Putamen (tissue), 1 donor: ENCODE measurements around the gene EEF1AKMT2.
"Not testable (repeated sequence)": the region's sequence is repeated elsewhere in the genome, so short reads cannot be mapped to it uniquely, and the experiment has no call there.

Experiments
- DNase-seq: peaks from one replicate; pipeline ENCODE4 v3.0.0-alpha.2; 2016; ENCODE audit warnings: low spot score

EEF1AKMT2 gene

GRCh38 chr10:124755581-124755980, 36.1 kb downstream of the EEF1AKMT2 start:
- DNase-seq, result peak; percentile 66

GRCh38 chr10:124754227-124754626, 37.5 kb downstream of the EEF1AKMT2 start:
- DNase-seq, result no peak

- no peak for DNase-seq
These were observed 42.6 kb downstream of the EEF1AKMT2 start for GRCh38 chr10:124748953-124749645.

GRCh38 chr10:124748166-124748565, 43.5 kb downstream of the EEF1AKMT2 start:
- DNase-seq, result no peak

- DNase-seq, result no peak
These were observed 43.9 kb downstream of the EEF1AKMT2 start for GRCh38 chr10:124747745-124748144.

- DNase-seq, result no peak
These were observed 44.7 kb downstream of the EEF1AKMT2 start for GRCh38 chr10:124746992-124747391.

GRCh38 chr10:124746447-124746846, 45.2 kb downstream of the EEF1AKMT2 start:
- DNase-seq, result not testable (repeated sequence)

GRCh38 chr10:124745673-124746072, 46.0 kb downstream of the EEF1AKMT2 start:
- DNase-seq, result no peak

- no peak for DNase-seq
These were observed 46.4 kb downstream of the EEF1AKMT2 start for GRCh38 chr10:124745252-124745651.

GRCh38 chr10:124744102-124745050, 47.3 kb downstream of the EEF1AKMT2 start, which contains the start of gene FAM53B:
Gene FAM53B (minus strand): TSS chr10:124744378. CDS start chr10:124706713, 37,665 bp downstream.
- peak; percentile 91 for DNase-seq

GRCh38 chr10:124743191-124744101, 48.2 kb downstream of the EEF1AKMT2 start:
- DNase-seq, result no peak

GRCh38 chr10:124742413-124743190, 49.1 kb downstream of the EEF1AKMT2 start:
- DNase-seq, result peak; percentile 65

GRCh38 chr10:124741922-124742412, 49.7 kb downstream of the EEF1AKMT2 start:
- DNase-seq, result no peak

GRCh38 chr10:124741281-124741921, 50.3 kb downstream of the EEF1AKMT2 start:
- peak; percentile 93 for DNase-seq

- no peak for DNase-seq
These were observed 51.1 kb downstream of the EEF1AKMT2 start for GRCh38 chr10:124740369-124741280.

- DNase-seq, result no peak
These were observed 51.7 kb downstream of the EEF1AKMT2 start for GRCh38 chr10:124739986-124740368.

- no peak for DNase-seq
These were observed 52.4 kb downstream of the EEF1AKMT2 start for GRCh38 chr10:124739119-124739921.

GRCh38 chr10:124738441-124738840, 53.2 kb downstream of the EEF1AKMT2 start:
- DNase-seq, result no peak
